ENCODE results near the gene MLC1.

GRCh38 chr22:50088096-50088495 lies 2.9 kb upstream of the MLC1 start:
- TF ChIP-seq CTCF (IDR thresholded peaks at IDR 0.05) (no peak), POLR2A (IDR thresholded peaks at IDR 0.05) (no peak)

Data from esophagus squamous epithelium (tissue), 4 donors.